GM11168 (cell line): Measurements from ENCODE around the gene GAB2.

Experiments
- in situ Hi-C: fragments of 300-500 bp; cut with MboI; formaldehyde crosslinking; loops from one replicate; pipeline ENCODE4 v1.12.0; 2022; ENCODE audit warnings: low sequenced_read_pairs; ENCODE audit not compliant: unreplicated experiment

GAB2 gene

DNA sequence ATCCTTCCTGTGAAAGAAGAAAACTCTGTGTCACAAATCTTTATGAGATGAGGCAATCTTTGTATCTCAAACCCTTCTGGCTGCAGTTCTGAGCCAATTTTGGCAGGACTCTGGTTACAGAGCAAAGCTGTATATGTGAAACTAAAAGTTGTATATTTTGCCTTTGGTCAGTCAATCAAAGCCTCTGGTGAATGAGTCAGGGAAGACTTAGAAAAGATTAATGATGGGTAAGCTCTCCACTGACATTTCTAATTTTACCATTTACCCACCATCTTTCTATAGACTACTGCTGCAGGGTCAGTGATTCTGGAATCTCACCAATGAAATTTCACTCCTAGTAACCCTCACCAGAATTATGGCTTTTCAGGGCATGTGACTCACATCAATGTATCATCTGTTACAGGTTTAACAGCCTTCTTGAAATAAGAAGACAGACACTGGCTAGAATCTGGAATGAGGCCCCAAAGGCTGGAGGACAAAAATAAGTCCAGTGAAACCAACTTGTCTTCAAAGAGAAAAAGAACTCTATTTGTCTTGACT lies 185.6 kb downstream of the GAB2 start:
- in situ Hi-C loops, result no loop called here

DNA sequence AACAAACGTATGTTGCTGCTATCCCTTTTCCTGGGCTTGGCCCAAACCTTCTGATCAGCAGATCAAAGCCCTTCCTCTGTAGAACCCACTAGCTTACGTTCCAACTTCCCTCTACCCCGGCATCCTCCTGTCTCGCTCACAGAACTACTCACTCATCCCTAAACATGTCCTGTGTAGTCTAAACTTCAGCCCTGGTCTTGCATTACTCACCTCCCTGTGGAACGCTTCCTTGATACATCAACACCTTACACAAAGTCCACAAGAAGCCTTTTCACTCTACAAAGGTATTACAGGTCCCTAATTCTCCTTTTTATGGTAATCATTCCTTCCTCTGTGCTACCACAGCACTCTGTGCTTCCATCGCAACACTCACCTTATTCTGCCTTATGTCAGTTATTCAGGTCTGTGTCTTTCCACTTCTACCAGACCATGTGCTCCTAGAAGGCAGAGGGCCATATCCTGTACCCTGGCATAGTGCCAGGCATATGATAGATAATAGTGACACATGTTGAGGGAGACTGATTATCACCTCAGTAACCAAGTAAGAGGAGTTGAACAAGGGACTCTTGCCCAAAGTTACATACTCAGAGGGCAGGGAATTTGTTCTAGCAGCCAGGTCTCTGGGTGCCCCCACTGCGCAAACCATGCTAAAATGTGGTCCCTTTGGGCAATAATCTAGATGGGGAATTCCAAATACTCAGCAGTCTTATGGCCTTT lies 187.3 kb downstream of the GAB2 start:
- in situ Hi-C loops, result no loop called here

DNA sequence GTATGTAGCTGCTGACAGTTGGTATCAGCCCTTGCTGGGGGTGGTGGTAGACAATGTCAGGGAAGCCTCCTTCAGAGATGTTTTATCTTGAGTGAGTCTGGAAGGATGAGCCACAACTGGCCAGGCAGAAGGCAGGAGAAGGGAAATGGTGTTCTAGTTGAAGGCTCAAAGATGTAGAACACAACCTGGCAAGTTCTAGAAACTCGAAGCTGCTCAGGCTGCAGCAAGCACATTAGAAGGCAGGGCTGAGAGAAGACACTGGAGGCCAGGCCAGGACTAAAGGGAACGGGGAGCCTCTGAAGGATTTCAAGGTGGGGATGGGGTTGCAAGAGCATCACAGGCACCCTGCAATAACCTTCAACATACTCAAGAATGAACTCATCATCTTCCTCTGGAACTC lies 188.5 kb downstream of the GAB2 start:
- in situ Hi-C loops, result loop anchor here (10.0 kb wide), 1 partner anchor 196 kb away; no protein-coding TSS in a partner anchor

DNA sequence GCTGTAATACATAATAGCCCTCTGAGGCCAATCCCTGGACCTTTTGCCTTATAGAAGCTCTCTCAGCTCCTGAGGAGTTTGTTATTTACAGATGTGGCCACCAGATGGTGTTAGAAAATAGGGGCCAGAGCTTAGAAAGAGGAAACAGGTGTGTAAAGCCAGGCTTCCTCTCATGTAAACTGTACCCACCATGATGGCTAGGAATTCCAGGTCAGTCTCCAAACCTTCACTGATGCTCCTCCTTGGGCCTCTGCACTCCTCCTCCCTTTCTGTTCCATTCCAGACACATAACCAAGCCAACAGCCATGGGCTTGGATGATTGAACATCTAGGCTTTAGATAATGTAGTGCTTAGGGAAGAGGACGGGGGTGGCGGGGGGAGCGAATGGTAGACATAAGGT lies 189.2 kb downstream of the GAB2 start:
- in situ Hi-C loops, result loop anchor here (10.0 kb wide), 1 partner anchor 196 kb away; no protein-coding TSS in a partner anchor

DNA sequence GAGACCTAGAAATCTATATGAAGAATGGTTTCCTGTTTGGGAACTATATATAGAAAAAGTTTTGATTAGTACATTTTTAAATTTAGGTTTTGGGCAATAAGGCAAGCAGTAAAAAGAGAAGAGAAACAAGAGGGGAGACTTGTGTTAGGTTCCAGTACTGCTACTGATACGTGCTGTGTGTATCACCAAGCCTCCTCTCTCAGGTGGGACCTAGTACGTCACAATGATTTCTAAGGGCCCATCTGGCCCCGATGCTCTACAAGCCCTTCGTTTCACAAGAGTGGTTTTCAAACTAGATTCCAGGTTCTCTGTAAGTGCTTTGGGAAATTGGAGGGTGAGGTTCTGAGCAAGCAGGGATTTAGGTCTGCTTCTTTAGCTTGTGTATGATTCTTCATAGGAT lies 189.7 kb downstream of the GAB2 start:
- in situ Hi-C loops, result loop anchor here (10.0 kb wide), 1 partner anchor 197 kb away; no protein-coding TSS in a partner anchor

DNA sequence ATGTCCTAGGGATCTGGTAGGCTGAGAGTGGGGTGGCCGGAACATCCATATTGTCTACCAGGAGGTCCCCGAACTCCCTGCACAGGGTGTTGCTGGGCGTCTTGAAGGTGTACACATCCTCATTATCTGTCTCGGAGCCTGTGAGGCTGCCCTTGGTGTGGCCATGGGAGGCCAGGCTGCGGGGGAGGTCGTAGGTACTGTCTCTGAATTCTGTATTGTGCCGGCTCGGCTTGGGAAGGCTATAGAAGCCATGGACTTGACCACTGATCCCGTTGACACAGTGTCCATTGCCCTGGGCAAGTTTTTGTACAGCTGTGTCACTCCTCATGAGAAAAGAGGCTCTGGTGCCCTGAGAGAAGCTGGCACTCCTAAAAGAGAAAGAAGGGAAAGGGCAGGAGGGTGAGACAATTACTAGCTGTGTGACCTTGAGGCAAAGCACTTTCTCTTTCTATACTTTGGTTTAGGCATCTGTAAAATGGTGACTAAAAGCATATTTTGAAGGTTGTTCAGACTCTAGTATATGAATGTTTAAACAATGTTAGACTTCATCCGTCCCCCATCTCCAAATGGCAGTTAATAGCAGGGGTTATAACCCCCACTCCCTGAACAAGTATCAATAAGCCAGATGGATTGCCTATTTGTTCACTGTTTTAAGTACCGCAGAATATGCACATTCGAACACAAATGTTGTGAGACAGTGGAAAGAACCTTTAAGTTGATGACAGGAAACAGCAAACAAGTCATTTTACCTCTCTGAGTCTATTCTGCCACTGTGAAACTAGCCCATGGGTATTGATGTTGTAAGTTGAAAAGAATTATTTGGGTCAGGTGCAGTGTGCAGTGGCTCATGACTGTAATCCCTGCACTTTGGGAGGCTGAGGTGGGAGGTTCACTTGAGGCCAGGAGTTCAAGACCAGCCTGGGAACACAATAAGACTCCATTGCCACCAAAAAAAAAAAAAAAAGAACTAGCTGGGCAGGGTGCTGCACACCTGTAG lies 190.6 kb downstream of the GAB2 start:
- in situ Hi-C loops, result loop anchor here (10.0 kb wide), 1 partner anchor 198 kb away; no protein-coding TSS in a partner anchor

DNA sequence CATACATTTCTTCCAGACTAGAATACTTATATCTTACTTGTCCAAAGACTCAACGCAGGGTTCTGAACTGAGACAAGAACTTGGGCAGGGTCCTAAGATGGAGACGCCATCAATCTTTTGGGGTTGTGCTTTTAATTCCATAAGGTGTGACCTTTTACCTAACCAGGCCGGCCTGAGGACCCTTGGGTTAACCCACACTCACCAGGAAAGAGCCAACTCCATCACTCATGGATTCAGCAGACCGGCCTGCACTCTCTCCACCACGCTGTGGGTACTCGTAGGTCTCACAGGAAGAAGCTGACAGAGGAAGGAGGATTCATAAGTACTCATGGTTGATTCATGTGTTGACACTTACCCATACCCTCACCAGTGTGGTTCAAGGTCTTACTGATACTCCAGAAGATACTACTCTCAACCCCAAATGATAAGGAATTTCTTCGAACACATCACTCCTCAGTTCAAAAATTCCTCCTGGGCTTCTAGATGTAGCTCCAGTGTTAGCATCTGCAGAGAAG lies 192.7 kb downstream of the GAB2 start:
- in situ Hi-C loops, result loop anchor here (5.0 to 10.0 kb wide), 2 partner anchors 200 to 342 kb away; no protein-coding TSS in a partner anchor

DNA sequence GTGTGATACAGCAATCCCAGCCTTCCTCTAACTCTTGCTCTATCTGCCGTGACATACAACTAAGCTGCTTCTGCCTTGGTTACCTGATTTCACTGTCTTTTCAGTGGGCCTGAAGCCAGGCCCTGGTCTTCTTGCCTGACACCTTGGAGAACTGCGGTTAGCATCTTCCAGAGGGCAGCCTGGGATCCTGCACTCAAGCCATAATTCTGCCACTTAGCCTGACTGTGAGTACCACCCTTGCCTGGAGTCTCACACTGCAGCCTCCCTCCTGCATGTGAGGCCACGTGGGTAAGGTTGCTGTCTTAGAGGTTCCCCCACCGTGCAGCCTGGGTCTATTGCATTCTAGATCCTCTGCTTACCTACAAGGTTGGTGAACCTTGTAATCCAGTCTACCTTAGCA lies 193.1 kb downstream of the GAB2 start:
- in situ Hi-C loops, result loop anchor here (5.0 to 10.0 kb wide), 2 partner anchors 200 to 343 kb away; no protein-coding TSS in a partner anchor

DNA sequence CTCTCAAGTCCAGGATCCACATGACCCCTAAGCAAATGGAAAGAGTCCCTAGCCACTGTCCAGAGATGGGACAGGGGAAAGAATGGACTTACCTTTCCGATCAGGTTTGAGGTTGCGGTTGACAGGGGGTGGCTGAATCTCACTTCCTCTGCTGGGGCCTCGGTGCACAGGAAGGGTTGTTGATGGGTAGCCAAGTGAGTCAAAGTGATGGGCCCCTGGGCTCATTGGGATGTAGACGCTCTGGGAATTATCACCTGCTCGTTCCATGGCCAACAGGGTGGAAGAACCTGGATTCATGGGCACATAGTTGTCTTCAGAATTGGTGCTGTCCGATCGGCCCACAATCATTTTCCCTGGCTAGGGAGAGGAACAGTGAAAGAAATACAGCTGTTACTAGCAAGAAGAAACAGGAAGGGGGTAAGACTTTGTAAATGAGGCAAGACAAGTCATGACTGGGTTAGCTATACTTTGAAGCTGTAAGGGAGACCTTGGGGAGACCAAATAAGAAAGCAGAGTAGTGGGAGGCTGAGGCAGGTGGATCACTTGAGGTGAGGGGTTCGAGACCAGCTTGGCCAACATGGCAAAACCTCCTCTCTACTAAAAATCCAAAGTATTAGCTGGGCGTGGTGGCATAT lies 194.2 kb downstream of the GAB2 start:
- in situ Hi-C loops, result loop anchor here (5.0 to 10.0 kb wide), 2 partner anchors 201 to 344 kb away; no protein-coding TSS in a partner anchor

DNA sequence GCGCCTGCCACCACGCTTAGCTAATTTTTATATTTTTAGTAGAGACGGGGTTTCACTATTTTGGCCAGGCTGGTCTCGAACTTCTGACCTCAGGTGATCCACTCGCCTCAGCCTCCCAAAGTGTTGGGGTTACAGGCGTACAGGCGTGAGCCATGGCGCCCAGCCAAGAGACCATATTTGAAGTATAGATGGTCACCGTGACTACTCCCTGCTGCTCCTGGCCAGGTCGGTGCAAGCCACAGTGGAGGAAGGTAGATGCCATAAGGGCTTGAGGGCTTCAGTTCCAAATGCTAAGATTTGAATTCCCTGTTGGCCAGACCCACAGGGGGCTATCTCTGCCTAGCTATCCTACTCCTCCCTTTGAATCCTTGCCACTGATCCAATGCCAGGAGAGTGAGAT lies 194.9 kb downstream of the GAB2 start:
- in situ Hi-C loops, result loop anchor here (5.0 to 10.0 kb wide), 2 partner anchors 202 to 345 kb away; no protein-coding TSS in a partner anchor

DNA sequence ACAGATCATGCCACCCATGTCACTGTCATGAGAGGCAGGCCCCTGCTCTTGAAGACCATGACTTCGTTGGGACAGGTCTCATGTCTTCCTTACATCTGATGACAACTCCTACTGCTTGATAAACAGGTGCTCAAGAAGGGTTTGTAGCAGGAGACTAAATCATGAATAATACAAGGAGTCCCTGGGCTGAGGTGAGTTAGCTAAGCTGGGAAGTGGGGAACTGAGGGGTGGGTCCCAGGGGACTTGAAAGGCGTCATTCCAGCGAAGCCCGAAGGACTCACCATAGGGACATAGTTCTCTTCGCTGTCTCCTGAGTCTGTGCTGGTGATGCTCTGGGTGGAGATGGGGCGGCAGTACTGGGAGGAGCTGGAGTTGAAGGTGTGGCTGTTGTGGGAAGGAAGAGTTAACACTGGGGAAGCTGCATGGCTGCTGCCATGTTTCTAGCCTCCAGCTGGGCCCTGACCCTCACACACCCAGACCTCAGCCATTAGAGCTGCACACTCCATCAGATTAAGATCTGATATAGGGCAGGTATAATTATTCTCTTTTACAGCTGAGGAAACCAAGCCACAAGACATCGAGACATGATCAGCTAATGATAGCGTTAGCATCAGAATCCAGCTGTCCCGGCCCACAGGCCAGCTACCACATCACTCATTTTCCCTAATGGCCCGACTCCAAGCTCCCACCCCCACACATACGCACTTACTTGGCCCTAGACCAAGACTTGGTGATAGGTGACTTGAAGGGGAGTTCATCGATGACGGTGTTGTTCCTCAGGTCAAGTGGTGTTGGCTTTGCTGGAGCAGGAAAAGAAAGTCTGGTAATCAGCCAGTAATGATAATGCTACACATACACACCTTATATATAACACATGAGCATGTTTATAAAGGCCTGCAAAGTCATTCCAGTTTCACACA lies 196.0 kb downstream of the GAB2 start:
- in situ Hi-C loops, result loop anchor here (5.0 to 10.0 kb wide), 2 partner anchors 203 to 346 kb away; no protein-coding TSS in a partner anchor

DNA sequence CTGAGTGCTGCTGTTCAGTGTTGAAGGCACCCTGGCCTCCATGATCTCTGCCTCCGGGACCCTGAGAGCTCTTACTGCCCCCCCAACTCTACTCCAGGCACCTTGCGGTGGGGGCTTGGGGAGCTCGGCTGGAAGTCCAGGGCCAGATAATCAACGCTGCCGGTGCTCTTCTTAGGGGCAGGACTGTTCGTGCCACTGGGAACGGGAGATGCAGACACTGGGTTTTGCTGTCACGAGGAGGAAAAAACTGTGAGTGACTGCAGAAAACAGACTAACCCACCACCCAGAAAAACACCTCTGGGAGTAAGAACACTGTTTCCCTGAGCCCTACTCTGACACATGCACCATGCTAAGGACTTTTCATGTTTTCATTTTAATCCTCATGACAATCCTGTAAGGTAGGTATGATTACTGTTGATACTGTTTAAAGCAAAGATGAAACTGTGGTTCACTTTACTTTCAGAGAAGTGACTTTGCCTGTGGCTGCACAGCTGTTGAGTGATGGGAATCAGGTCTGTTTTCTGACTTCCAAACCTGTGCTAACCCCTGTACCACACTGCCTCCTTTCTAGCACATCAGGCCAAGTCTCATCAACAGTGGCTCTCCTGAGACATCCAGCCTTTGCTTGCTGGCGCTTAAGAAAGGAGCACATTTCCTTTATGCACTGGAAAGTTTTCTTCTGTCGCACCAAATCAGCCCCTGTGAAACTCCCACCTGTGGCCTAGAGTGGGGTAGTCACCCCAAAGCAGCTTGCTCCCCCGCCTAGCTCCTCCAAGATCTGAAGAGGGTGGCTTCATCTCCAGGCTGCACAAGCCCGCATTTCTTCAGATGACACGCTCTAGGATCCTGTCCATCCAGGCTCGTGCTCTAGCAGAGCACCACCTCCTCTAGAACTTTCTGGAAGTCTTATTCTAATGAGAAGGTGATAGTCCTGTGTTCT lies 197.1 kb downstream of the GAB2 start:
- in situ Hi-C loops, result loop anchor here (5.0 to 10.0 kb wide), 2 partner anchors 204 to 347 kb away; no protein-coding TSS in a partner anchor

DNA sequence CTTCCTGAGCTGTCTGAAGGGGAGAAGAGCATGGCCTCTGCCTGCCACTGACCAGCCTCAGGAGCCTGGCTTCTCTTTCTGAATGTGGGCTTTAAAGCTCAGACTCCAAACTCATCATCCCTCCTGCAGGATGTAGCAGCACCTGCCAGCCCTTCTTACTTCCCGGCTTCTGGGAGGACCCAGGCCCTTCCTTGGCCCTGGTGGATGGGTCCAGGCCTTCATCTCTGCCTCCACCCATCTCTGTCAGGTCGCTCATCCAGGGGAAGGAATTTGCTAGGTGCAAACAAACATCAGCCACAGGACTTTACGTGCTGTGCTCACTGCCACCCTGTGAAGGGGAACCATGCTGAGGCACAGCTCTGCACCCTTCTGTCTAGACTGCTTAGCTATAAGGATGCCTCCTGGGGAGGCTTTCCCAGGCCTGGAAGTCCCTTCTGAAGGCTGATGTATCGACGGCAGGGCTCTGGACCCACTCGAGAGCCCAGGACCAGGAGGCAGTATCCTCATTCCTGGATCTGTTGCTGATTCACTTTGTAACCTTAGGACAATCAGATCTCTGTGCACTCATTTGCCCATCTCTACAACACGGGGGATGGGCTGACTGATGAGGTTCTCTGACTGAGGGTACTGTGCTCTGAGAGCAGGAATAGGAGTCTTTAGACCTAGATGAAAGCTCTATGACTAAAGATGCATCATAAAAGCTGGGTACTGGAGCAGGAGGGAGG lies 198.0 kb downstream of the GAB2 start:
- in situ Hi-C loops, result loop anchor here (5.0 to 10.0 kb wide), 2 partner anchors 205 to 348 kb away; no protein-coding TSS in a partner anchor

DNA sequence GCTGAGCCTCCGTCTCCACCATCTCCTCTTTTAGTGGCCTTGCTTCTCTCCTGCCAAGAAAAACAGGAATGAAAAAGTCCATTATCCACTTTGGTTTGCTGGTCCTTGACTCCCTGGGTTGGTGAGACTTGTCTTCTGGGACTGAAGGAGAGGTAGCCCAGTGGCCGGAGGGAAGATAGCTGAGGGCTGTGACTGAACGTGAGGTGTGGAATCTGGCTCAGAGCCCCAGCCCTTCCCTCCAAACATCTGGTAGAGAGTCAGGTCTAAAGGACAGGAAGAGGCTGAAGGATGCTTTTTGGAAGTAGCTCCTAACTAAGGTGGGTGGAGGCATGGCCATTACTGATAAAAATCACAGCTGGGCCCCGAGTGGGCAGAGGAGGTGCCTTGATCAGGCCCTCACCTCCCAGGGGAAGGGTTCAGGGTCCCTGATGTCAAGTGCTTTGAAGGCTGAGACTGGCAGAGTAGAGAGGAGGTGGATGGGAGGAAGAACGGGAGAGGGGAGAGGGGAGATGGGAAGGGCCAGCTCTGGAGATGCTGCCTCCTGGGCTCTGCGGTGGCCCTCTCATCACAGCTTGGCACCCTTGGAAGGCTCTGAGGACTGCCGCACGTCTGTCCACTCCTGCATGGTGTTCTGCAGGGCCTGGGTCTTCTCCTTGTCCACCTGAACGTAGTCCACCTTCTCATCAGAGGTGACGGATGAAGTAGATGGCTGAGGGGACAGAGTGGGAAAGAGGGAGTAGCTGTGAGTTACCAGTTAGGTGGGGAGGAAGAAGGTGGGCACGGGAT lies 198.7 kb downstream of the GAB2 start:
- in situ Hi-C loops, result no loop called here

DNA sequence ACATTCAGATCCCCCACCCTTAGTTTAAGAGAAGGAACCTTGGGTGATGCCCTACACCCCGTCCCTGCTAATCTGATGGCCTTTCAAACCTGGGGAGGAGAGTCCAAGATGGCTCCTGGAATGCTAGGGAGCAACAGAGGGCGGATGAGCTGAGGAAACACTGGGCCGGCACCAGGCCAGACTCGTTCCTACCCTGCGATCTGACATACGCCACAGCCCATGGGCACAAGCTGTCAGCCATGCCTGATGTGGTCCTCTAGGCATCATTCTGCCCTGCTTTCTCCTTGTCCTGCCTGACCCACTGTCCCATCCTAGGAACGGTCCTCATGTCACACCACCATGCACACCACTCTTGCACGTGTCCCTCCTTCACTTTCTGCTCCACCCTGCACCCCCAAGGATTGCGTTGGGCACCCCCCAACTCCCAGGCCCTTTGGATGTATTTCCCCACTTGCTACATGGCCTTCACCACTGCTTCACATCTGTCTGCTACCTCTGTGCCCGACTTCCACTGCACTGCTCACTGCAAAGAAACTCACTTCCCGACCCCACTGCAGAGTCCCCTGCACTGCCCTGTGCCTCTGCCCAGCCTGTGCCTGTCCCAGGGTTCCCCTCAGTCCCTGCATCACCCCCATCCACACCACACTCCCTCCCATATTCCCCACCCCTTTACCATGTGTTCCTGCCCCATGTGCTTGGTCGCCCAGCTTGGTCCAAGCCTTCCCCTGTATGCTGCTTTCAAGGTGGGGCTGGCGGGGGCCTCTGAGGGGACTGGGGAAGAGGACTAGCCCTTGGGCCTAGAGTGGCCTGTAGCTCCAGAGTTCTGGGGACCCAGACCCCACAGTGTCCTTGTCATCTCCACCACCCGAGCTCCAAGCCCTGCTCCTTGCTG lies 199.7 kb downstream of the GAB2 start:
- in situ Hi-C loops, result no loop called here
